ENCODE results near the gene KRTCAP2.
"Not testable (repeated sequence)": the region's sequence is repeated elsewhere in the genome, so short reads cannot be mapped to it uniquely, and the experiment has no call there.

Gene KRTCAP2

GRCh38 chr1:155195201-155196102 lies 22.3 kb upstream of the KRTCAP2 start:
- peaks cover 2% of the 10 kb centered on the region for H3K9me3 ChIP-seq (ENCODE audit: insufficient read depth, low read depth, low read length)
- H3K36me3 ChIP-seq (ENCODE audit: control insufficient read depth in 1 of 2, insufficient read depth in 2 of 2, low read length in 2 of 2) = peaks cover 22 to 33% of the 10 kb centered on the region in 2 experiments
- H3K4me1 ChIP-seq (ENCODE audit: control insufficient read depth in 1 of 2, insufficient read depth in 2 of 2, low read length in 2 of 2) = peaks cover 7 to 15% of the 10 kb centered on the region in 2 experiments
- peak overlapping the region; percentile 13 for H3K4ac ChIP-seq (ENCODE audit: low read depth, low read length)
- DNase-seq = no peak
- no peak overlapping the region for H2AFZ ChIP-seq (ENCODE audit: insufficient read depth, low read length, poor library complexity)
- no peak overlapping the region for H3K14ac ChIP-seq (ENCODE audit: low read length)
- no peak overlapping the region for H4K8ac ChIP-seq (ENCODE audit: low read depth, low read length)
- WGBS (ENCODE audit: extremely low coverage, insufficient coverage, insufficient read length) = no CpG with 5 or more reads among the region's 27 CpGs
- H3K18ac ChIP-seq (ENCODE audit: low read length) = no peak overlapping the region
- H2BK5ac ChIP-seq (ENCODE audit: low read depth, low read length, poor library complexity) = no peak overlapping the region
- H3K9ac ChIP-seq (ENCODE audit: low read length) = peak overlapping the region; percentile 49
- peaks cover 2% of the 10 kb centered on the region for H3K79me2 ChIP-seq (ENCODE audit: control insufficient read depth, insufficient read depth, low read length, poor library complexity)
- H2BK12ac ChIP-seq (ENCODE audit: low read length) = no peak overlapping the region
- no peak overlapping the region for H4K12ac ChIP-seq (ENCODE audit: low read depth, low read length)
- H3K4me3 ChIP-seq (ENCODE audit: low read depth, low read length) = peak overlapping the region; percentile 53
- peak overlapping the region; percentile 99 for H3K4me2 ChIP-seq (ENCODE audit: low read length)
- H3K27ac ChIP-seq (ENCODE audit: low read depth, low read length) = no peak overlapping the region
- H3K79me1 ChIP-seq (ENCODE audit: low read length) = peaks cover 13% of the 10 kb centered on the region
- no peak overlapping the region for H3K23ac ChIP-seq (ENCODE audit: low read length)
- H3K27me3 ChIP-seq (ENCODE audit: insufficient read depth, low read length) = no peaks in the 10 kb centered on the region
- no peak overlapping the region for H2BK120ac ChIP-seq (ENCODE audit: insufficient read depth, low read length, poor library complexity)
- H4K91ac ChIP-seq (ENCODE audit: low read depth, low read length) = no peak overlapping the region
- no peak overlapping the region for H2AK5ac ChIP-seq (ENCODE audit: low read length)

DNA sequence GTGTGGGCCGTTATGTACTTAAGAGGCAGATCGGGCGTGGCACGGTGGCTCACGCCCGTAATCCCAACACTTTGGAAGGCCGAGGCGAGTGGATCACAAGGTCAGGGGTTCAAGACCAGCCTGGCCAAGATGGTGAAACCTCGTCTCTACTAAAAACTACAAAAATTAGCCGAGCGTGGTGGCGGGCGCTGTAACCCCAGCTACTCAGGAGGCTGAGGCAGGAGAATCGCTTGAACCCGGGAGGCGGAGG lies 20.8 kb upstream of the KRTCAP2 start:
- peaks cover 19 to 23% of the 10 kb centered on the region in 2 experiments for H3K36me3 ChIP-seq (ENCODE audit: control insufficient read depth in 1 of 2, insufficient read depth in 2 of 2, low read length in 2 of 2)
- H3K4me2 ChIP-seq (ENCODE audit: low read length) = peak overlapping the region; percentile 99
- H3K9ac ChIP-seq (ENCODE audit: low read length); H2BK12ac ChIP-seq (ENCODE audit: low read length); DNase-seq; H3K23ac ChIP-seq (ENCODE audit: low read length); H3K4ac ChIP-seq (ENCODE audit: low read depth, low read length); H2BK120ac ChIP-seq (ENCODE audit: insufficient read depth, low read length, poor library complexity); H3K79me2 ChIP-seq (ENCODE audit: control insufficient read depth, insufficient read depth, low read length, poor library complexity); H2AK5ac ChIP-seq (ENCODE audit: low read length); H3K9me3 ChIP-seq (ENCODE audit: insufficient read depth, low read depth, low read length); H3K27me3 ChIP-seq (ENCODE audit: insufficient read depth, low read length): not testable (repeated sequence)
- peaks cover 7 to 15% of the 10 kb centered on the region in 2 experiments for H3K4me1 ChIP-seq (ENCODE audit: control insufficient read depth in 1 of 2, insufficient read depth in 2 of 2, low read length in 2 of 2)
- H4K8ac ChIP-seq (ENCODE audit: low read depth, low read length) = peak overlapping the region; percentile 90
- H3K18ac ChIP-seq (ENCODE audit: low read length) = peak overlapping the region; percentile 70
- peak overlapping the region; percentile 50 for H3K4me3 ChIP-seq (ENCODE audit: low read depth, low read length)
- H3K79me1 ChIP-seq (ENCODE audit: low read length) = peaks cover 13% of the 10 kb centered on the region
- peak overlapping the region; percentile 14 for H2AFZ ChIP-seq (ENCODE audit: insufficient read depth, low read length, poor library complexity)
- H3K27ac ChIP-seq (ENCODE audit: low read depth, low read length) = peak overlapping the region; percentile 67
- no CpG with 5 or more reads among the region's 16 CpGs for whole genome bisulfite sequencing (ENCODE audit: extremely low coverage, insufficient coverage, insufficient read length)
- peak overlapping the region; percentile 16 for H3K14ac ChIP-seq (ENCODE audit: low read length)
- H2BK5ac ChIP-seq (ENCODE audit: low read depth, low read length, poor library complexity) = peak overlapping the region; percentile 32
- peak overlapping the region; percentile 86 for H4K91ac ChIP-seq (ENCODE audit: low read depth, low read length)
- H4K12ac ChIP-seq (ENCODE audit: low read depth, low read length) = peak overlapping the region; percentile 4

GRCh38 chr1:155193275-155193990 lies 20.3 kb upstream of the KRTCAP2 start:
- H3K9ac ChIP-seq (ENCODE audit: low read length) = peak overlapping the region; percentile 78
- H3K4me1 ChIP-seq (ENCODE audit: control insufficient read depth in 1 of 2, insufficient read depth in 2 of 2, low read length in 2 of 2) = peaks cover 7 to 15% of the 10 kb centered on the region in 2 experiments
- H2AFZ ChIP-seq (ENCODE audit: insufficient read depth, low read length, poor library complexity) = peak overlapping the region; percentile 82
- peak overlapping the region; percentile 67 for H2BK120ac ChIP-seq (ENCODE audit: insufficient read depth, low read length, poor library complexity)
- peak overlapping the region; percentile 75 for H3K14ac ChIP-seq (ENCODE audit: low read length)
- H2AK5ac ChIP-seq (ENCODE audit: low read length) = peak overlapping the region; percentile 58
- peak overlapping the region; percentile 99 for H3K4me2 ChIP-seq (ENCODE audit: low read length)
- DNase-seq = peak; percentile 95 to 96
- H4K12ac ChIP-seq (ENCODE audit: low read depth, low read length) = peak overlapping the region; percentile 79
- H2BK5ac ChIP-seq (ENCODE audit: low read depth, low read length, poor library complexity) = peak overlapping the region; percentile 43
- H3K4me3 ChIP-seq (ENCODE audit: low read depth, low read length) = peak overlapping the region; percentile 50
- peaks cover 18 to 22% of the 10 kb centered on the region in 2 experiments for H3K36me3 ChIP-seq (ENCODE audit: control insufficient read depth in 1 of 2, insufficient read depth in 2 of 2, low read length in 2 of 2)
- H3K9me3 ChIP-seq (ENCODE audit: insufficient read depth, low read depth, low read length) = peaks cover 2% of the 10 kb centered on the region
- peak overlapping the region; percentile 86 for H4K91ac ChIP-seq (ENCODE audit: low read depth, low read length)
- peak overlapping the region; percentile 89 for H4K8ac ChIP-seq (ENCODE audit: low read depth, low read length)
- H3K18ac ChIP-seq (ENCODE audit: low read length) = peak overlapping the region; percentile 85
- peak overlapping the region; percentile 67 for H3K27ac ChIP-seq (ENCODE audit: low read depth, low read length)
- peaks cover 13% of the 10 kb centered on the region for H3K79me1 ChIP-seq (ENCODE audit: low read length)
- no peaks in the 10 kb centered on the region for H3K27me3 ChIP-seq (ENCODE audit: insufficient read depth, low read length)
- no peak overlapping the region for H3K23ac ChIP-seq (ENCODE audit: low read length)
- peak overlapping the region; percentile 60 for H2BK12ac ChIP-seq (ENCODE audit: low read length)
- H3K4ac ChIP-seq (ENCODE audit: low read depth, low read length) = peak overlapping the region; percentile 61
- no CpG with 5 or more reads among the region's 38 CpGs for WGBS (ENCODE audit: extremely low coverage, insufficient coverage, insufficient read length)
- peaks cover 2% of the 10 kb centered on the region for H3K79me2 ChIP-seq (ENCODE audit: control insufficient read depth, insufficient read depth, low read length, poor library complexity)

GRCh38 chr1:155192346-155193274 lies 19.5 kb upstream of the KRTCAP2 start:
- no CpG with 5 or more reads among the region's 20 CpGs for WGBS (ENCODE audit: extremely low coverage, insufficient coverage, insufficient read length)
- no peak overlapping the region for H3K4me3 ChIP-seq (ENCODE audit: low read depth, low read length)
- peak overlapping the region; percentile 82 for H2AFZ ChIP-seq (ENCODE audit: insufficient read depth, low read length, poor library complexity)
- H4K12ac ChIP-seq (ENCODE audit: low read depth, low read length) = peak overlapping the region; percentile 79
- H3K79me2 ChIP-seq (ENCODE audit: control insufficient read depth, insufficient read depth, low read length, poor library complexity) = peaks cover 2% of the 10 kb centered on the region
- H2AK5ac ChIP-seq (ENCODE audit: low read length) = peak overlapping the region; percentile 58
- H2BK5ac ChIP-seq (ENCODE audit: low read depth, low read length, poor library complexity) = peak overlapping the region; percentile 9
- no peak for DNase-seq
- peaks cover 7 to 15% of the 10 kb centered on the region in 2 experiments for H3K4me1 ChIP-seq (ENCODE audit: control insufficient read depth in 1 of 2, insufficient read depth in 2 of 2, low read length in 2 of 2)
- peak overlapping the region; percentile 86 for H4K91ac ChIP-seq (ENCODE audit: low read depth, low read length)
- peak overlapping the region; percentile 99 for H3K4me2 ChIP-seq (ENCODE audit: low read length)
- peak overlapping the region; percentile 17 for H3K23ac ChIP-seq (ENCODE audit: low read length)
- no peak overlapping the region for H3K9ac ChIP-seq (ENCODE audit: low read length)
- H3K4ac ChIP-seq (ENCODE audit: low read depth, low read length) = peak overlapping the region; percentile 61
- peak overlapping the region; percentile 60 for H2BK12ac ChIP-seq (ENCODE audit: low read length)
- no peaks in the 10 kb centered on the region for H3K27me3 ChIP-seq (ENCODE audit: insufficient read depth, low read length)
- peaks cover 10 to 13% of the 10 kb centered on the region in 2 experiments for H3K36me3 ChIP-seq (ENCODE audit: control insufficient read depth in 1 of 2, insufficient read depth in 2 of 2, low read length in 2 of 2)
- H3K79me1 ChIP-seq (ENCODE audit: low read length) = peaks cover 13% of the 10 kb centered on the region
- H4K8ac ChIP-seq (ENCODE audit: low read depth, low read length) = peak overlapping the region; percentile 89
- peaks cover 2% of the 10 kb centered on the region for H3K9me3 ChIP-seq (ENCODE audit: insufficient read depth, low read depth, low read length)
- H3K18ac ChIP-seq (ENCODE audit: low read length) = peak overlapping the region; percentile 85
- peak overlapping the region; percentile 67 for H2BK120ac ChIP-seq (ENCODE audit: insufficient read depth, low read length, poor library complexity)
- peak overlapping the region; percentile 75 for H3K14ac ChIP-seq (ENCODE audit: low read length)
- no peak overlapping the region for H3K27ac ChIP-seq (ENCODE audit: low read depth, low read length)

All from trophoblast cell (in vitro differentiated cells and primary cell).